MM.1S (cell line): ENCODE data around the gene PLVAP.

Experiments used
- EZH2 ChIP-seq: fragments of 300-600 bp; sonication (generic); optimal IDR thresholded peaks from 2 replicates; pipeline ENCODE3; 2017; ENCODE audit warnings: low read depth, mild to moderate bottlenecking, antibody characterized with exemption, low read length, mixed read lengths
- EZH2phosphoT487 ChIP-seq: fragments of 300-600 bp; sonication (generic); IDR thresholded peaks from 2 replicates; pipeline ENCODE4 v1.6.1; 2018; ENCODE audit warnings: antibody characterized with exemption, low read length
- TF ChIP-seq, protein P1 (sequence below): fragments of 300-600 bp; sonication (generic); IDR thresholded peaks from 2 replicates; pipeline ENCODE4 v1.5.1; 2016; ENCODE audit warnings: antibody characterized with exemption, low read length, mixed read lengths

DNA sequence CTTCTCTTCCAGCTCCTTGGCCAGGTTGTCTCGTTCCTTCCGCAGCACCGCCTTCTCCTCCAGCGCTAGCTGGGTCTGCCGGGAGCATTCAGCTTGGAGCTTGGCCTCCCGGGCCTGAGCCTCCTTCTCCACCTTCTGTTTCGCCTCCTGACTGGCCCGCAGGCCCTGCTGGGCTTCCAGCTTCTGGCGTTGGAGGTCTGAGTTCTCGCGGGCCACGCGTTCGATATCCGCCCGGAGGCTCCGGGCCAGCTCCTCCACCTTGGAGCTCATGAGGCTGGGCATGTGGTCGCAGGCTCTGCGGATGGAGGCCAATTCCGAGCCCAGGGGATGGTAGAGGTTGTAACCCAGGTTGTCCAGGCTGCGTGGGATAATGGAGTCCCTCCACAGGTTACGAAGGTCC is 11.8 kb downstream of the PLVAP start:
- TF ChIP-seq, protein P1, sequence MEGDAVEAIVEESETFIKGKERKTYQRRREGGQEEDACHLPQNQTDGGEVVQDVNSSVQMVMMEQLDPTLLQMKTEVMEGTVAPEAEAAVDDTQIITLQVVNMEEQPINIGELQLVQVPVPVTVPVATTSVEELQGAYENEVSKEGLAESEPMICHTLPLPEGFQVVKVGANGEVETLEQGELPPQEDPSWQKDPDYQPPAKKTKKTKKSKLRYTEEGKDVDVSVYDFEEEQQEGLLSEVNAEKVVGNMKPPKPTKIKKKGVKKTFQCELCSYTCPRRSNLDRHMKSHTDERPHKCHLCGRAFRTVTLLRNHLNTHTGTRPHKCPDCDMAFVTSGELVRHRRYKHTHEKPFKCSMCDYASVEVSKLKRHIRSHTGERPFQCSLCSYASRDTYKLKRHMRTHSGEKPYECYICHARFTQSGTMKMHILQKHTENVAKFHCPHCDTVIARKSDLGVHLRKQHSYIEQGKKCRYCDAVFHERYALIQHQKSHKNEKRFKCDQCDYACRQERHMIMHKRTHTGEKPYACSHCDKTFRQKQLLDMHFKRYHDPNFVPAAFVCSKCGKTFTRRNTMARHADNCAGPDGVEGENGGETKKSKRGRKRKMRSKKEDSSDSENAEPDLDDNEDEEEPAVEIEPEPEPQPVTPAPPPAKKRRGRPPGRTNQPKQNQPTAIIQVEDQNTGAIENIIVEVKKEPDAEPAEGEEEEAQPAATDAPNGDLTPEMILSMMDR, result no peak
- TF ChIP-seq EZH2 (no peak), EZH2phosphoT487 (no peak)
